GM19328 (cell line): Measurements from ENCODE around the gene GTSF1L.

Experiments
- ATAC-seq: cut with Tn5 transposase; IDR thresholded peaks from one replicate; pipeline ENCODE4 v1.9.1; 2021; ENCODE audit warnings: mild to moderate bottlenecking, moderate library complexity; ENCODE audit not compliant: unreplicated experiment

Gene GTSF1L

DNA sequence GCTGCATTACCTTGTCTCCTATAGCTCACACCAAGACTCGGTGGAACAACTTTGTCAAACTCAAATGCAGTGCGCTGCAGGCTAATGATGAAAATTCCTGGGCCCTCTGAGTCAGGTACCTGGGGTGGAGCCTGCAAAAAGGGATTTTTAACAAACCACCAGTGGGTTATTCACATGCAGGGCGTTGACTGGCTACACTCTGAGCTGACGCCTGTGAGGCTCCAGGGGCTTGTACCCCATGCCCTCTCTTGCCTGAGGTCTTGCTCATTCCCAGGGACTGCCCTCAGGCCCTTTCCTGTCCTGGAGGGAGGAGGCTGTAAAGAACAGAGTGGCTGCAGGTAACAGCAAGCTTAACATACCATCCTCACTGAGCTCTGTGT, 9.2 kb downstream of the GTSF1L start:
- ATAC-seq: no peak

- ATAC-seq: no peak
These were observed 9.8 kb downstream of the GTSF1L start for GRCh38 chr20:43716757-43717615.

- ATAC-seq: no peak
These were observed 10.7 kb downstream of the GTSF1L start for GRCh38 chr20:43716123-43716522.

- no peak for ATAC-seq
These were observed 11.3 kb downstream of the GTSF1L start for GRCh38 chr20:43715511-43715910.

DNA sequence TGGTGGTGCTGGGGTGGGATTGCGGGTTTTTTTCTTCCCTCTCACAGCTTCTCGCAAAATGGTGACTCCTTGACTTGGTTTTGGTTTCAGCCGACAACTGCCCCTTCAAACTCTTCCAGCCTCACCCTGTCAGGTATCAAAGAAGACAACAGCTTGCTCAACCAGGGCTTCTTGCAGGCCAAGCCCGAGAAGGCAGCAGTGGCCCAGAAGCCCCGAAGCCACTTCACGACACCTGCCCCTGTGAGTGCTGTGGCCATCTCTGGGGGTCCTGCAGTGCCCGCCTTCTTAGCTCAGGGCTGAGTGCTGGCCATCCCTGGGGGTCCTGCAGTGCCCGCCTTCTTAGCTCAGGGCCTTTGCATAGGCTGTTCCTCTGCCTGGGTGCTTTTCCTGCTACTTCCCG, 11.8 kb downstream of the GTSF1L start:
- no peak for ATAC-seq

- no peak for ATAC-seq
These were observed 15.6 kb downstream of the GTSF1L start for GRCh38 chr20:43711098-43711654.

DNA sequence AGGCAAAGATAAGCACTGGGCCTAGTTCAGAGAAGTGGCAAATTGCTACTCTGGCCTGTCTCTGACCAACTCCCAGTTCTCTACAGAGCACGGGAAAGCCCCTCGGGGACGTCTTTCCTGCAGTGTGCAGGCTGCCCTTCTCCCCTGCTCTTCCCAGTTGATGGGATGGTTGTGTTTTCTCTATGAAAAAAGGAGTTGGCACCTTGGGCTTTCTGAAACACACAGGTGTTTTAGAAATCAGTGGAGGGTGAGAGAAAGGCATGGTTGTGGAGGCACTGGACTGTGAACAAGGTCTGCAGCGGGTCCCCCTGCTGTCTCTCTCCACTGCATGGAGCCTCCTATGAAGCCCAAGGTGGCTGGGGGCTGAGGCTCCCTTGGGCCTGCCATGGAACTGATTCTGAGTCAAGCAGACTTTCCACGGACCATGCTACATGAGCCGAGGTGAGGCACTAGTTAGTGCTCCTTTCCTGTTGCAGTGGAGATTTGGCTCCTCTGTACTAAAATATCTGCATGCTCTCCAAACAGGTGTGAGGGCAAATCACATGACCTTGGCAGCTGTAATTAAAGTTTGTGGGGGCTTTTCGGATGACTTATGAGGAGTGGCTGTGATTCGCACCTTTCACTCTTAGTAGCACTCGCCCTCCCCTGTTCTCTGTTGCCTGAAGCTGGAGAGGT, 16.3 kb downstream of the GTSF1L start:
- ATAC-seq: peak; percentile 70

GRCh38 chr20:43702502-43702901, 24.3 kb downstream of the GTSF1L start:
- ATAC-seq: no peak

GRCh38 chr20:43700627-43701026, 26.2 kb downstream of the GTSF1L start:
- no peak for ATAC-seq

DNA sequence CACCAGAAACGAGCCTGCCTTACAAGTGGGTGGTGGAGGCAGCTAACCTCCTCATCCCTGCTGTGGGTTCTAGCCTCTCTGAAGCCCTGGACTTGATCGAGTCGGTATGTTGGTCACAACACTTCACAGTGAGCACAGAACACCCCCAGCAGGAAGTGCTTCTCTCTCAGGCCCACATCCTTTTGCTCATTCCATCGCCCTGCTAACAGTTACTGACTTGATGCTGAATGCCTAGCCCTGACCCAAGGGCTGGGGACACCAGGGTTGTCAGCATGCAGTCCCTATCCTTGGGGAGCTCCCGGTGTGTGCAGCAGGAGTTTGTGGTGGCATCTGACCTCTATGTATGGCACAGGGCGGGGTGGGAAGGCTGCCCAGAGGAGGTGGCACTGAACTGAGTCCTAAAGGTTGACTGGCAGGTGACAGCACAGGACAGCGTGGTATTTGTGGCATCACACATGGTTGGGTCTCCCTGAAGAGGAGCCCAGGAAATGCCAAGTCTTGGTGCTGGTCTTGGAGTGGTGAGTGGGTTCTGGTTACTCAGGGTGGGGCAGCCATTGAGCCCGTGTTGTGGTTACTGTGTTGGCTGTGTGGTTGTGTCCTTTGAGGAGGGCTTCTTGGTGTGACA, 26.7 kb downstream of the GTSF1L start:
- no peak for ATAC-seq

GRCh38 chr20:43695571-43695970, 31.2 kb downstream of the GTSF1L start:
- no peak for ATAC-seq

GRCh38 chr20:43694763-43695162, 32.0 kb downstream of the GTSF1L start:
- no peak for ATAC-seq

GRCh38 chr20:43691928-43692524, 34.8 kb downstream of the GTSF1L start:
- no peak for ATAC-seq

DNA sequence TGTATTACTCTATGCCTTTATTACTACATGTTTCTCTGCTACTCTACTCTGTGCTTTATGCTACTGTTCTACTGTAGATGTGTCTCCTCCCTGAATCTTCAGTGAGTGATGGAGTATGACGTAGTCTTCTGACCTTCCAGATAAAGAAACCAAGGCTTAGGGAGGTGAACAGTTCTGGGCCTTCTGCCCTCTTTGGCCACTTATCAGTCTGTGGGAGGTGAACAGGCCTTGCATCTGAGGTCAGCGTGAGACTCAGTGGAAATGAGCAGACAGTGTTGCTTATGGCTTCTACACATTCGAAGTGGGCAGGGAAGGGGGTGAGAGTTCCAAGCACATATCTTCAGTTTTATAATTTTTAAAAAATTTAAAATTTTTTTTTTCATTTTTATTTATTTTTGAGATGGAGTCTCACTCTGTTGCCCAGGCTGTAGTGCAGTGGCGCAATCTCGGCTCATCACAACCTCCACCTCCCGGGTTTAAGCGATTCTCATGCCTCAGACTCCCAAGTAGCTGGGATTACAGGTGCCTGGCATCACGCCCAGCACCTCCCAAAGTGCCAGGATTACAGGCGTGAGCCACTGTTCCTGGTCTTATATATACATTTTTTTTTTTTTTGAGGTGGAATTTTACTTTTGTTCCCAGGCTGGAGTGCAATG, 35.7 kb downstream of the GTSF1L start:
- no peak for ATAC-seq

- no peak for ATAC-seq
These were observed 37.6 kb downstream of the GTSF1L start for GRCh38 chr20:43689165-43689564.

DNA sequence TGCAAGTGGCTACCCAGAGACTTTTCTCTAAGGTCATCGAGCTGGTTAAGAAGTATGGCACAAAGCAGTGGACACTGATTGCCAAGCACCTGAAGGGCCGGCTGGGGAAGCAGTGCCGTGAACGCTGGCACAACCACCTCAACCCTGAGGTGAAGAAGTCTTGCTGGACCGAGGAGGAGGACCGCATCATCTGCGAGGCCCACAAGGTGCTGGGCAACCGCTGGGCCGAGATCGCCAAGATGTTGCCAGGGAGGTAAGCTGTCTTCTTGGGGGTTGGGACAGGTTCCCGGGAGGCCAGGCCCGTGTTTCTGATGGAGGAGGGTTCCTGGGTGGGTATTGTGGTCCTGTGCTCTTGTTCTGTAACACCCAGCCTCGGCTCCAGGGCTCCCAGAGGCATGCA, 40.0 kb downstream of the GTSF1L start:
- no peak for ATAC-seq

GRCh38 chr20:43682446-43682845, 44.4 kb downstream of the GTSF1L start:
- no peak for ATAC-seq

GRCh38 chr20:43681991-43682410, 44.8 kb downstream of the GTSF1L start:
- ATAC-seq: peak; percentile 87

DNA sequence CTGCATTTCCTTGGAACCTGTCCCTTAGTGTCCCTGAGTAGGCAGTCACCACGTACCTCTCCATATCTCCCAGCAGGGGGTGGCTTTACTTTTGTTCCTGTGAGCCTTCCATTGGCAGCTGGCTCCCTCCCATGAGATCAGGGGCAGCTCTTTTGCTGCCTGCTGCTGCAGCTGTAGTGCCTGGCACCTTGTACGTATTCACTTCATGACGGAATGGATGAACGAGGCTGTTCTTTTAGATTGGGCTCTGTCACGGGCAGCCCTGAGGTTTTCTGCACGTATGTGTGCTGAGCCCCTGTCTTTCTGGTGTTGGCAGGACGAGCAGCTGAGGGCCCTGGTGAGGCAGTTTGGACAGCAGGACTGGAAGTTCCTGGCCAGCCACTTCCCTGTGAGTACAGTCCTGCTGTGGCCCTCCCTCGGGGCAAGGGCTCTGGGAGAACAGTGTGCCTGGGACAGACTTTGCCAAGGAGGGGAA, 45.3 kb downstream of the GTSF1L start:
- peak; percentile 8 for ATAC-seq

GRCh38 chr20:43680981-43681380, 45.8 kb downstream of the GTSF1L start:
- ATAC-seq: peak; percentile 10
